OCI-LY7 (cell line): ENCODE data around the gene CCSAP.

Experiments
- EZH2phosphoT487 ChIP-seq: fragments of 200-600 bp; sonication (generic); IDR thresholded peaks from 2 replicates; pipeline ENCODE4 v1.6.1; 2018; ENCODE audit warnings: low read depth, borderline replicate concordance, mild to moderate bottlenecking, mixed run types, antibody characterized with exemption, low read length, moderate library complexity, mixed read lengths
- TF ChIP-seq, protein P1 (sequence below): fragments of 200-600 bp; sonication (generic); conservative IDR thresholded peaks from 2 replicates; pipeline ENCODE4 v1.5.1; 2014; ENCODE audit warnings: mild to moderate bottlenecking, antibody characterized with exemption, low read length, moderate library complexity, mixed read lengths

DNA sequence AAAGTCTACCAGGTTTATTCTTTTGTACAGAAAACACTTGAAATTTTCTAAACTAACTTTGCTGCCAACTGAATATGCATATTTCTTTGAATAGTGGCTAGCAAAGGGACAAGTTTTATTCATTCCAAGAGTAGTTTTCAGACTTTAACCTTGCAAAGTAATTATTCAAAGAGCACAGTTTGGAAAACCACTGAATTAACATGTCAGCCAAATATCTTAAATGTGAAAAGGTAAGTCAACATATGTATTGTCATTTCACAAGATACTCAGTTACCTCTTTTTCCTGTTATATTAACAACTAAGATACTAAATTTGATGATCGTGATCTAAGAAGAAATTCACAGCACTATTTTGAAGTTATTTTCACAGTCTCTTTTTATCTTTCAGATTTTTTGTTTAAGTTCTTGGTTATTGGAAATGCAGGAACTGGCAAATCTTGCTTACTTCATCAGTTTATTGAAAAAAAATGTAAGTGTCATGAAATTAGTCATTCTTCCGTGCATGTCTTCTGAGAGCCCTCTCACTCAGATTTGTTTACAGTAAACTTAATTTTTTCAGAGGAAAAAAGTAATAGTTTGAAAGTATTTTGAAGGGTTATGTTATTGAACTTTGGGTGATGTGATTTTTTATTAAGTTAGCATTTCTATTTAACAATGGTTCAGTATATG lies 56.6 kb downstream of the CCSAP start:
- TF ChIP-seq, protein P1, sequence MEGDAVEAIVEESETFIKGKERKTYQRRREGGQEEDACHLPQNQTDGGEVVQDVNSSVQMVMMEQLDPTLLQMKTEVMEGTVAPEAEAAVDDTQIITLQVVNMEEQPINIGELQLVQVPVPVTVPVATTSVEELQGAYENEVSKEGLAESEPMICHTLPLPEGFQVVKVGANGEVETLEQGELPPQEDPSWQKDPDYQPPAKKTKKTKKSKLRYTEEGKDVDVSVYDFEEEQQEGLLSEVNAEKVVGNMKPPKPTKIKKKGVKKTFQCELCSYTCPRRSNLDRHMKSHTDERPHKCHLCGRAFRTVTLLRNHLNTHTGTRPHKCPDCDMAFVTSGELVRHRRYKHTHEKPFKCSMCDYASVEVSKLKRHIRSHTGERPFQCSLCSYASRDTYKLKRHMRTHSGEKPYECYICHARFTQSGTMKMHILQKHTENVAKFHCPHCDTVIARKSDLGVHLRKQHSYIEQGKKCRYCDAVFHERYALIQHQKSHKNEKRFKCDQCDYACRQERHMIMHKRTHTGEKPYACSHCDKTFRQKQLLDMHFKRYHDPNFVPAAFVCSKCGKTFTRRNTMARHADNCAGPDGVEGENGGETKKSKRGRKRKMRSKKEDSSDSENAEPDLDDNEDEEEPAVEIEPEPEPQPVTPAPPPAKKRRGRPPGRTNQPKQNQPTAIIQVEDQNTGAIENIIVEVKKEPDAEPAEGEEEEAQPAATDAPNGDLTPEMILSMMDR: no peak
- no peak for TF ChIP-seq EZH2phosphoT487
